ENCODE results near the gene KCNQ5. TPM values are rescaled to one million over a fixed set of nuclear protein-coding genes. Genes with fewer than 3 reads are reported as not detected.

The KCNQ5 gene
- total RNA-seq, 1 experiment from 2014 or later, result 9.4 TPM

DNA sequence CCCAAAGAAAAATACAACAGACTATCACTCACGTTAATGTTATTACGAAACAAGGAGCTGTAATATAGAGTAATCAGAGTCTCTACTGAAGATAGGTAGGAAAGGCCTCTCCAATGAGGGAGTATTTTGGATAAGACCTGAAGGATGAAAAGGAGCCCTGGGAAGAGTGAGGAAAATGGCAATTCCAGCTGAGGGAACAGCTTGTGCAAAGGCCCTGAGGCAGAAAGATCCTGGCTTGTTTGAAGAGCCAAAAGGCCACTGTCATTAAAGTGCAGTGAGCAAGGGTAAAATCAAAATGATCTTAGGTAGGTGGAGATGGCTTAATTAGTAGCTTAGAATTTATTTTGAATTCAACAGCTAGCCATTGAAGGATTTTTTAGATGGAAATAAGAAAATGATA, 464.9 kb downstream of the KCNQ5 start:
- in situ Hi-C loops (cut with HindIII; ENCODE audit: low pct_unique_long_range_greater_than_20kb, low sequenced_read_pairs) (no loop called here), intact Hi-C loops (cut with micrococcal nuclease; ENCODE audit: unreplicated experiment) (no loop called here)
- Histone ChIP-seq H3K27me3 (ENCODE audit: control insufficient read depth, insufficient read depth, low read length) (no peaks in the 10 kb centered on the region), H3K4me1 (ENCODE audit: control insufficient read depth, insufficient read depth, low read length) (peaks cover 3% of the 10 kb centered on the region; the same call in 1 of the 2 replicates), H3K36me3 (ENCODE audit: control insufficient read depth, insufficient read depth, low read length) (no peaks in the 10 kb centered on the region), H3K4me3 (ENCODE audit: low read depth in 2 of 2, low read length in 2 of 2) (no peak overlapping the region), H3K9me3 (ENCODE audit: control insufficient read depth, insufficient read depth, low read depth, low read length) (no peaks in the 10 kb centered on the region), H3K27ac (ENCODE audit: low read length) (no peak overlapping the region)
- POLR2A ChIA-PET, result interaction anchor here (0.6 kb wide), 1 partner anchor 18 kb away, joined by 3 read pairs; no protein-coding TSS in a partner anchor
- no peak for ATAC-seq
- no peak for TF ChIP-seq SIN3A (IDR thresholded peaks at IDR 0.05; ENCODE audit: borderline replicate concordance, insufficient read depth, low read depth, low read length)
- TF ChIP-seq TCF7L2 (IDR thresholded peaks at IDR 0.05; ENCODE audit: low read depth, low read length), result no peak
- TF ChIP-seq, protein P1, sequence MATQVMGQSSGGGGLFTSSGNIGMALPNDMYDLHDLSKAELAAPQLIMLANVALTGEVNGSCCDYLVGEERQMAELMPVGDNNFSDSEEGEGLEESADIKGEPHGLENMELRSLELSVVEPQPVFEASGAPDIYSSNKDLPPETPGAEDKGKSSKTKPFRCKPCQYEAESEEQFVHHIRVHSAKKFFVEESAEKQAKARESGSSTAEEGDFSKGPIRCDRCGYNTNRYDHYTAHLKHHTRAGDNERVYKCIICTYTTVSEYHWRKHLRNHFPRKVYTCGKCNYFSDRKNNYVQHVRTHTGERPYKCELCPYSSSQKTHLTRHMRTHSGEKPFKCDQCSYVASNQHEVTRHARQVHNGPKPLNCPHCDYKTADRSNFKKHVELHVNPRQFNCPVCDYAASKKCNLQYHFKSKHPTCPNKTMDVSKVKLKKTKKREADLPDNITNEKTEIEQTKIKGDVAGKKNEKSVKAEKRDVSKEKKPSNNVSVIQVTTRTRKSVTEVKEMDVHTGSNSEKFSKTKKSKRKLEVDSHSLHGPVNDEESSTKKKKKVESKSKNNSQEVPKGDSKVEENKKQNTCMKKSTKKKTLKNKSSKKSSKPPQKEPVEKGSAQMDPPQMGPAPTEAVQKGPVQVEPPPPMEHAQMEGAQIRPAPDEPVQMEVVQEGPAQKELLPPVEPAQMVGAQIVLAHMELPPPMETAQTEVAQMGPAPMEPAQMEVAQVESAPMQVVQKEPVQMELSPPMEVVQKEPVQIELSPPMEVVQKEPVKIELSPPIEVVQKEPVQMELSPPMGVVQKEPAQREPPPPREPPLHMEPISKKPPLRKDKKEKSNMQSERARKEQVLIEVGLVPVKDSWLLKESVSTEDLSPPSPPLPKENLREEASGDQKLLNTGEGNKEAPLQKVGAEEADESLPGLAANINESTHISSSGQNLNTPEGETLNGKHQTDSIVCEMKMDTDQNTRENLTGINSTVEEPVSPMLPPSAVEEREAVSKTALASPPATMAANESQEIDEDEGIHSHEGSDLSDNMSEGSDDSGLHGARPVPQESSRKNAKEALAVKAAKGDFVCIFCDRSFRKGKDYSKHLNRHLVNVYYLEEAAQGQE (IDR thresholded peaks at IDR 0.05; ENCODE audit: insufficient read depth in 1 of 2, low read depth in 2 of 2, low read length in 1 of 2), result no peak
- TF ChIP-seq, protein P2, sequence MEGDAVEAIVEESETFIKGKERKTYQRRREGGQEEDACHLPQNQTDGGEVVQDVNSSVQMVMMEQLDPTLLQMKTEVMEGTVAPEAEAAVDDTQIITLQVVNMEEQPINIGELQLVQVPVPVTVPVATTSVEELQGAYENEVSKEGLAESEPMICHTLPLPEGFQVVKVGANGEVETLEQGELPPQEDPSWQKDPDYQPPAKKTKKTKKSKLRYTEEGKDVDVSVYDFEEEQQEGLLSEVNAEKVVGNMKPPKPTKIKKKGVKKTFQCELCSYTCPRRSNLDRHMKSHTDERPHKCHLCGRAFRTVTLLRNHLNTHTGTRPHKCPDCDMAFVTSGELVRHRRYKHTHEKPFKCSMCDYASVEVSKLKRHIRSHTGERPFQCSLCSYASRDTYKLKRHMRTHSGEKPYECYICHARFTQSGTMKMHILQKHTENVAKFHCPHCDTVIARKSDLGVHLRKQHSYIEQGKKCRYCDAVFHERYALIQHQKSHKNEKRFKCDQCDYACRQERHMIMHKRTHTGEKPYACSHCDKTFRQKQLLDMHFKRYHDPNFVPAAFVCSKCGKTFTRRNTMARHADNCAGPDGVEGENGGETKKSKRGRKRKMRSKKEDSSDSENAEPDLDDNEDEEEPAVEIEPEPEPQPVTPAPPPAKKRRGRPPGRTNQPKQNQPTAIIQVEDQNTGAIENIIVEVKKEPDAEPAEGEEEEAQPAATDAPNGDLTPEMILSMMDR (IDR thresholded peaks at IDR 0.05), result no peak
- no peak for TF ChIP-seq POLR2AphosphoS5 (IDR thresholded peaks at IDR 0.05; ENCODE audit: low read depth, low read length)
- no TSS peak for BruUV-seq (replicated peaks)
- CTCF ChIA-PET, result no interaction called here
- no peak for DNase-seq (ENCODE audit: low read depth, low spot score)

DNA sequence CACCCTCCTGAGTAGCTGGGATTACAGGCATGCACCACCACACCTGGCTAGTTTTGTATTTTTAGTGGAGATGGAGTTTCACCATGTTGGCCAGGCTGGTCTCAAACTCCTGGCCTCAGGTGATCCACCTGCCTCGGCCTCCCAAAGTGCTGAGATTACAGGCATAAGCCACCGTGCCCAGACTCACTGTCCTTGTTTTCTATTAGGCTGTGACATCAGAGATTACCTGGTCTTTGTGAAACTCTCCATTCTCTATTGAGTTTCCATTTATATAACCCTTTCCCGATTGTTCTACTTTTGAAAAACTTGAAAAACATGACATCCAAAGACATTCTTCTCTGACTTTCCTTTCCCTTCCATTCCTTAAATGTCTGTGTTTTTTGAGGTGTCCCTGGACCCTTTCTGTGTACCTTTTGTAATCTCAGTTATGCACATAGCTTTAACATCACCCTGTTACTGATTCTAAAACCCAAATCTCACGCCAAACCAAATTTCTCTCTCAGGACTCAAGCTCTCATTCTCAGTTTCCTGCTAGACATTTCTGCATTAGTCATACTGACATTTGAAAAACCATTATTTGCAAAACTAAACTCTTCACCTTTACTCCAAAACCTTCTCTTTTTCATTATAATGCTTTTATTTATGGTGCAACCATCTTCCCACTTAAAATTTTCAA, 466.4 kb downstream of the KCNQ5 start:
- CTCF ChIA-PET, result interaction anchor here (0.6 kb wide), 1 partner anchor 519 kb away, joined by 5 read pairs; no protein-coding TSS in a partner anchor
- no peak for DNase-seq (ENCODE audit: low read depth, low spot score)
- H3K27ac ChIP-seq (ENCODE audit: low read length), result no peak overlapping the region
- H3K4me3 ChIP-seq (ENCODE audit: low read depth in 2 of 2, low read length in 2 of 2), result no peak overlapping the region
- POLR2A ChIA-PET, result no interaction called here
- no peaks in the 10 kb centered on the region for H3K4me1 ChIP-seq (ENCODE audit: control insufficient read depth, insufficient read depth, low read length)
- H3K36me3 ChIP-seq (ENCODE audit: control insufficient read depth, insufficient read depth, low read length), result no peaks in the 10 kb centered on the region
- in situ Hi-C loops (cut with HindIII; ENCODE audit: low pct_unique_long_range_greater_than_20kb, low sequenced_read_pairs) (no loop called here), intact Hi-C loops (cut with micrococcal nuclease; ENCODE audit: unreplicated experiment) (no loop called here)
- BruUV-seq (replicated peaks), result no TSS peak
- no peak for ATAC-seq
- TF ChIP-seq POLR2AphosphoS5 (IDR thresholded peaks at IDR 0.05; ENCODE audit: low read depth, low read length) (no peak), TCF7L2 (IDR thresholded peaks at IDR 0.05; ENCODE audit: low read depth, low read length) (no peak), SIN3A (IDR thresholded peaks at IDR 0.05; ENCODE audit: borderline replicate concordance, insufficient read depth, low read depth, low read length) (no peak)
- TF ChIP-seq, protein P2 (IDR thresholded peaks at IDR 0.05), result no peak
- TF ChIP-seq, protein P1 (IDR thresholded peaks at IDR 0.05; ENCODE audit: insufficient read depth in 1 of 2, low read depth in 2 of 2, low read length in 1 of 2), result no peak
- no peaks in the 10 kb centered on the region for H3K27me3 ChIP-seq (ENCODE audit: control insufficient read depth, insufficient read depth, low read length)
- H3K9me3 ChIP-seq (ENCODE audit: control insufficient read depth, insufficient read depth, low read depth, low read length), result no peaks in the 10 kb centered on the region

All from Panc1 (cell line).